BE2C (cell line): ENCODE measurements around the gene PSMD12.
"Not testable (repeated sequence)": the region's sequence is repeated elsewhere in the genome, so short reads cannot be mapped to it uniquely, and the experiment has no call there.

Experiments
- DNase-seq: peaks from one replicate; pipeline ENCODE4 v3.0.0-alpha.2; 2020
- H3K27me3 ChIP-seq: fragments of 250-450 bp; sonication (Bioruptor Pico); 2 replicates; pipeline ENCODE4 v1.5.1; 2020; ENCODE audit warnings: mild to moderate bottlenecking
- H3K36me3 ChIP-seq: fragments of 250-450 bp; sonication (Bioruptor Pico); 2 replicates; pipeline ENCODE4 v1.5.1; 2020; ENCODE audit warnings: mild to moderate bottlenecking
- H3K4me1 ChIP-seq: fragments of 250-450 bp; sonication (Bioruptor Pico); 2 replicates; pipeline ENCODE4 v1.5.1; 2020
- H3K4me3 ChIP-seq: 2 replicates; pipeline ENCODE4 v1.5.1; 2011; ENCODE audit warnings: low read depth, low read length
- H3K9me3 ChIP-seq: fragments of 250-450 bp; sonication (Bioruptor Pico); 2 replicates; pipeline ENCODE4 v1.5.1; 2020
- TF ChIP-seq, protein P1 (sequence below): IDR thresholded peaks from 2 replicates; pipeline ENCODE4 v1.5.1; 2012; ENCODE audit warnings: mild to moderate bottlenecking, low read depth, low read length

Gene PSMD12

GRCh38 chr17:67412032-67412431, 45.7 kb upstream of the PSMD12 start:
- Histone ChIP-seq H3K4me3 (no peak overlapping the region), H3K27me3 (no peaks in the 10 kb centered on the region), H3K9me3 (peaks cover 2% of the 10 kb centered on the region; the same call in 1 of the 2 replicates), H3K4me1 (no peaks in the 10 kb centered on the region), H3K36me3 (no peaks in the 10 kb centered on the region)
- TF ChIP-seq, protein P1, sequence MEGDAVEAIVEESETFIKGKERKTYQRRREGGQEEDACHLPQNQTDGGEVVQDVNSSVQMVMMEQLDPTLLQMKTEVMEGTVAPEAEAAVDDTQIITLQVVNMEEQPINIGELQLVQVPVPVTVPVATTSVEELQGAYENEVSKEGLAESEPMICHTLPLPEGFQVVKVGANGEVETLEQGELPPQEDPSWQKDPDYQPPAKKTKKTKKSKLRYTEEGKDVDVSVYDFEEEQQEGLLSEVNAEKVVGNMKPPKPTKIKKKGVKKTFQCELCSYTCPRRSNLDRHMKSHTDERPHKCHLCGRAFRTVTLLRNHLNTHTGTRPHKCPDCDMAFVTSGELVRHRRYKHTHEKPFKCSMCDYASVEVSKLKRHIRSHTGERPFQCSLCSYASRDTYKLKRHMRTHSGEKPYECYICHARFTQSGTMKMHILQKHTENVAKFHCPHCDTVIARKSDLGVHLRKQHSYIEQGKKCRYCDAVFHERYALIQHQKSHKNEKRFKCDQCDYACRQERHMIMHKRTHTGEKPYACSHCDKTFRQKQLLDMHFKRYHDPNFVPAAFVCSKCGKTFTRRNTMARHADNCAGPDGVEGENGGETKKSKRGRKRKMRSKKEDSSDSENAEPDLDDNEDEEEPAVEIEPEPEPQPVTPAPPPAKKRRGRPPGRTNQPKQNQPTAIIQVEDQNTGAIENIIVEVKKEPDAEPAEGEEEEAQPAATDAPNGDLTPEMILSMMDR: no peak
- no peak for DNase-seq

DNA sequence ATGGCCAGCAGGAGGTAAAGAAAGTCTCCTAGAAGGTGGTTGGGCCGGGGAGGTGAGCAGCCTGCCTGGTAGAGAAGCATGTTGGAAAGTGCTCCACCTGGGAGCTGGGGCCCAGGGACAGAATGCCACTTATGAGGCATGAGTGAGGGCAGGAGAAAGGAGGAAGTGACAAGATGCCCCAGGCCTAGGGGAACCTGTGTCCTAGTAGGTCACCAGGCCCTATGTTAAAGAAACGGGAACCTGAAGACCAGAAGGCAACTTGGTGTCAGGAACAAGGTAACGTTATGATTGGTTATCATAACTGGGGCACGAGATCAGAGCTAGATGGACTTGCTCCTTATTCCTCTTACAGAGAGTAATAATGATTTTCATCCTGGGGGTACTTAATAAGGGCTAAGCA, 45.0 kb upstream of the PSMD12 start:
- H3K9me3 ChIP-seq: peaks cover 2% of the 10 kb centered on the region; the same call in 1 of the 2 replicates
- DNase-seq: no peak
- H3K4me1 ChIP-seq: no peaks in the 10 kb centered on the region
- no peak overlapping the region for H3K4me3 ChIP-seq
- no peaks in the 10 kb centered on the region for H3K27me3 ChIP-seq
- TF ChIP-seq, protein P1: no peak
- no peaks in the 10 kb centered on the region for H3K36me3 ChIP-seq

- not testable (repeated sequence) for DNase-seq, H3K27me3 ChIP-seq, H3K36me3 ChIP-seq, H3K4me1 ChIP-seq, H3K4me3 ChIP-seq, H3K9me3 ChIP-seq
Observed at GRCh38 chr17:67408455-67408830, 42.1 kb upstream of the PSMD12 start.

GRCh38 chr17:67403483-67403882, 37.1 kb upstream of the PSMD12 start:
- Histone ChIP-seq H3K4me3 (no peak overlapping the region), H3K4me1 (no peaks in the 10 kb centered on the region), H3K9me3 (no peaks in the 10 kb centered on the region), H3K36me3 (no peaks in the 10 kb centered on the region), H3K27me3 (no peaks in the 10 kb centered on the region)
- no peak for DNase-seq
- TF ChIP-seq, protein P1: no peak

DNA sequence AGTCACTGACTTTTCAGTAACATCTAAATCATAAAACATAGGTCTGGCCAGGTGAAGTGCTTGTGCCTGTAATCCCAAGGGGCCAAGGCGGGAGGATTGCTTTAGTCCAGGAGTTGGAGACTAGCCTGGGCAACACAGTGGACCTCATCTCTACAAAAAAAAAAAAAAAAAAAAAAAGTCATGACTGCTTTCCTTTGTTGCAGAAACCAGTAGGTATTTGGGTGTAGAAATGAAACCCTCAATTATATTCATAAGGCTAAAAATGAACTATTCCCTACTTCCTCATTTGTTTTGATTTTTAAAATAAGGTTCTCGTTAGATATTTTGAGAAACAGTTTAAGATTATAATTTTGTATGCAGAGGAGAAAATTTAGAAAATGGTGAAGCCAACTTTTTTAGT, 36.7 kb upstream of the PSMD12 start:
- Histone ChIP-seq H3K4me1 (no peaks in the 10 kb centered on the region), H3K9me3 (no peaks in the 10 kb centered on the region), H3K36me3 (no peaks in the 10 kb centered on the region), H3K4me3 (no peak overlapping the region), H3K27me3 (no peaks in the 10 kb centered on the region)
- DNase-seq: no peak
- TF ChIP-seq, protein P1: no peak

GRCh38 chr17:67401598-67402504, 35.5 kb upstream of the PSMD12 start:
- Histone ChIP-seq H3K4me1 (no peaks in the 10 kb centered on the region), H3K9me3 (no peaks in the 10 kb centered on the region), H3K4me3 (no peak overlapping the region), H3K36me3 (no peaks in the 10 kb centered on the region), H3K27me3 (no peaks in the 10 kb centered on the region)
- TF ChIP-seq, protein P1: no peak
- no peak for DNase-seq
